Esophagus muscularis mucosa (tissue), 4 donors: ENCODE measurements around the gene LRMDA. TPM values are rescaled to one million over a fixed set of nuclear protein-coding genes. Genes with fewer than 3 reads are reported as not detected.

Source experiments
- DNase-seq: peaks from one replicate; pipeline ENCODE4 v3.0.0-alpha.2; 2017; ENCODE audit errors: extremely low spot score
- H3K27ac ChIP-seq, 4 donors: fragments of 200-600 bp; sonication (generic); replicated peaks in 1 of 4; 1 replicate in 3 of 4; 2 replicates in 1 of 4; pipeline ENCODE4 v1.5.1; 2016 to 2019; ENCODE audit warnings: mild to moderate bottlenecking in 1 of 4
- H3K27me3 ChIP-seq, 4 donors: fragments of 200-600 bp; sonication (generic); one replicate each; pipeline versions ENCODE4 v1.5.1 to v1.6.0; 2016 to 2019
- H3K36me3 ChIP-seq, 4 donors: fragments of 200-600 bp; sonication (generic); one replicate each; pipeline ENCODE4 v1.5.1; 2016 to 2019
- H3K4me1 ChIP-seq, 4 donors: fragments of 200-600 bp; sonication (generic); one replicate each; pipeline ENCODE4 v1.5.1; 2016 to 2019
- H3K4me3 ChIP-seq, 4 donors: fragments of 200-600 bp; sonication (generic); 1 replicate in 2 of 4; 2 replicates in 2 of 4; pipeline ENCODE4 v1.5.1; 2016 to 2019; ENCODE audit warnings: mild to moderate bottlenecking in 4 of 4, moderate library complexity in 1 of 4
- H3K9me3 ChIP-seq, 4 donors: fragments of 200-600 bp; sonication (generic); 1 replicate in 3 of 4; 2 replicates in 1 of 4; pipeline ENCODE4 v1.5.1; 2016 to 2019
- CTCF ChIP-seq, 3 experiments: fragments of 200-600 bp in 2 of 3; fragments of 450-650 bp in 1 of 3; sonication (generic) in 2 of 3; IDR thresholded peaks; one replicate each; pipeline ENCODE4 v1.5.1; 2017 to 2019; ENCODE audit warnings: antibody characterized with exemption in 3 of 3, mild to moderate bottlenecking in 2 of 3, moderate library complexity in 1 of 3
- EP300 ChIP-seq: sonication (generic); formaldehyde crosslinking; IDR thresholded peaks from one replicate; pipeline ENCODE4 v1.6.1; 2017; ENCODE audit warnings: antibody characterized with exemption
- POLR2A ChIP-seq: fragments of 450-650 bp; IDR thresholded peaks from one replicate; pipeline ENCODE4 v1.6.1; 2017; ENCODE audit warnings: antibody characterized with exemption, moderate library complexity, mild to moderate bottlenecking, low read depth
- POLR2AphosphoS5 ChIP-seq, 2 donors: sonication (generic); formaldehyde crosslinking; IDR thresholded peaks; one replicate each; pipeline ENCODE4 v1.6.1; 2017; ENCODE audit warnings: antibody characterized with exemption in 2 of 2
- WGBS: methylation state at CpG from one replicate; pipeline ENCODE4 v1.1.5; 2018; 5-methylcytosine and 5-hydroxymethylcytosine counted together
- intact Hi-C: fragments of 100-400 bp; cut with DNase I; formaldehyde crosslinking; loops from one replicate; pipeline ENCODE4 v1.15.1; 2023
- total RNA-seq, 4 donors: library from RNA; depleted of rRNA; stranded (reverse); fragments of >200 nt; gene quantifications; one replicate each; pipeline versions ENCODE4 v1.1.0 to v1.2.1, GENCODE V29; 2016

Gene LRMDA
- total RNA-seq, 4 donors from 2014 or later = 14.3 to 34.9 (median 26.5) TPM

- no peaks in the 10 kb centered on the region for H3K27me3 ChIP-seq
- no peak overlapping the region for H3K4me3 ChIP-seq
- H3K4me1 ChIP-seq = peaks cover 12 to 43% (median 32%) of the 10 kb centered on the region in 4 donors
- H3K9me3 ChIP-seq = no peaks in the 10 kb centered on the region
- H3K27ac ChIP-seq = peak overlapping the region; percentile 20 to 56 (median 32)
- 64% methylated on average over 1 of the region's 1 CpG for WGBS
- DNase-seq = no peak
- intact Hi-C loops = no loop called here
- no peaks in the 10 kb centered on the region for H3K36me3 ChIP-seq
- no peak for TF ChIP-seq EP300
- no peak for TF ChIP-seq POLR2AphosphoS5 (IDR thresholded peaks at IDR 0.05)
- TF ChIP-seq POLR2A = no peak
- no peak for TF ChIP-seq CTCF (IDR thresholded peaks at IDR 0.05)
Measured at GRCh38 chr10:76558586-76558985, 1127.2 kb downstream of the LRMDA start.

GRCh38 chr10:76558996-76559891 lies 1127.8 kb downstream of the LRMDA start:
- TF ChIP-seq CTCF (IDR thresholded peaks at IDR 0.05) (no peak), POLR2A (no peak), POLR2AphosphoS5 (IDR thresholded peaks at IDR 0.05) (no peak), EP300 (no peak)
- no peak for DNase-seq
- H3K27me3 ChIP-seq = no peaks in the 10 kb centered on the region
- peak overlapping the region in 3 of 4 donors; percentile 37 to 56 (median 40) for H3K27ac ChIP-seq
- intact Hi-C loops = no loop called here
- no peaks in the 10 kb centered on the region for H3K9me3 ChIP-seq
- H3K4me1 ChIP-seq = peaks cover 12 to 37% (median 31%) of the 10 kb centered on the region in 4 donors
- WGBS = 57% methylated on average over 3 of the region's 3 CpGs
- H3K36me3 ChIP-seq = no peaks in the 10 kb centered on the region
- no peak overlapping the region for H3K4me3 ChIP-seq

- DNase-seq = no peak
- no peak overlapping the region for H3K4me3 ChIP-seq
- no peaks in the 10 kb centered on the region for H3K9me3 ChIP-seq
- H3K4me1 ChIP-seq = peaks cover 12 to 30% (median 25%) of the 10 kb centered on the region in 4 donors
- peak overlapping the region in 3 of 4 donors; percentile 37 to 56 (median 40) for H3K27ac ChIP-seq
- H3K27me3 ChIP-seq = no peaks in the 10 kb centered on the region
- no peak for TF ChIP-seq CTCF (IDR thresholded peaks at IDR 0.05)
- no peak for TF ChIP-seq POLR2AphosphoS5 (IDR thresholded peaks at IDR 0.05)
- no peak for TF ChIP-seq EP300
- TF ChIP-seq POLR2A = no peak
- 42% methylated on average over 1 of the region's 1 CpG for WGBS
- intact Hi-C loops = no loop called here
- no peaks in the 10 kb centered on the region for H3K36me3 ChIP-seq
Measured at GRCh38 chr10:76559892-76560220, 1128.4 kb downstream of the LRMDA start.

- Histone ChIP-seq H3K36me3 (no peaks in the 10 kb centered on the region), H3K4me3 (no peak overlapping the region), H3K4me1 (peaks cover 12 to 26% (median 22%) of the 10 kb centered on the region in 4 donors), H3K27me3 (no peaks in the 10 kb centered on the region), H3K9me3 (no peaks in the 10 kb centered on the region), H3K27ac (peak overlapping the region in 1 of 4 donors; percentile 56)
- 88% methylated on average over 5 of the region's 5 CpGs for WGBS
- intact Hi-C loops = no loop called here
- TF ChIP-seq EP300 (no peak), POLR2A (no peak), POLR2AphosphoS5 (IDR thresholded peaks at IDR 0.05) (no peak), CTCF (IDR thresholded peaks at IDR 0.05) (no peak)
- DNase-seq = no peak
Measured at GRCh38 chr10:76560338-76560737, 1128.9 kb downstream of the LRMDA start.
